H9 (cell line): Measurements from ENCODE around the gene PLEKHM1. TPM values are rescaled to one million over a fixed set of nuclear protein-coding genes. Genes with fewer than 3 reads are reported as not detected.

Experiments used
- DNase-seq: peaks from one replicate; pipeline ENCODE4 v3.0.0-alpha.2; 2017
- H2AFZ ChIP-seq: one replicate; pipeline ENCODE4 v1.6.1; 2013; ENCODE audit warnings: mild to moderate bottlenecking, low read length, control low read depth, moderate library complexity
- H2AK5ac ChIP-seq: 2 replicates; pipeline ENCODE4 v1.6.1; 2013; ENCODE audit warnings: low read length, control low read depth, mixed read lengths; ENCODE audit not compliant: insufficient read length
- H2BK120ac ChIP-seq: one replicate; pipeline ENCODE4 v1.6.1; 2013; ENCODE audit warnings: low read depth, mild to moderate bottlenecking, low read length, control low read depth, inconsistent platforms; ENCODE audit not compliant: poor library complexity, severe bottlenecking
- H2BK12ac ChIP-seq: 2 replicates; pipeline ENCODE4 v1.6.1; 2013; ENCODE audit warnings: low read length, control low read depth, mixed read lengths, low read depth; ENCODE audit not compliant: insufficient read length
- H2BK15ac ChIP-seq: 2 replicates; pipeline ENCODE4 v1.6.1; 2013; ENCODE audit warnings: low read depth, low read length, control low read depth
- H2BK20ac ChIP-seq: one replicate; pipeline ENCODE4 v1.6.1; 2013; ENCODE audit warnings: low read depth, mild to moderate bottlenecking, low read length, control low read depth, inconsistent platforms; ENCODE audit not compliant: poor library complexity, severe bottlenecking
- H2BK5ac ChIP-seq: 2 replicates; pipeline ENCODE4 v1.6.1; 2013; ENCODE audit warnings: low read length, control low read depth, mixed read lengths; ENCODE audit not compliant: insufficient read length
- H3K14ac ChIP-seq: 2 replicates; pipeline ENCODE4 v1.6.1; 2013; ENCODE audit warnings: low read length, control low read depth; ENCODE audit not compliant: insufficient read depth
- H3K18ac ChIP-seq: 2 replicates; pipeline ENCODE4 v1.6.1; 2013; ENCODE audit warnings: low read depth, mild to moderate bottlenecking, mixed read lengths, low read length, control low read depth; ENCODE audit not compliant: insufficient read length
- H3K23ac ChIP-seq: 2 replicates; pipeline ENCODE4 v1.6.1; 2013; ENCODE audit warnings: low read length, control low read depth, mixed read lengths, low read depth; ENCODE audit not compliant: insufficient read length
- H3K23me2 ChIP-seq: 2 replicates; pipeline ENCODE4 v1.6.1; 2013; ENCODE audit warnings: low read depth, mild to moderate bottlenecking, mixed read lengths, low read length, control low read depth; ENCODE audit not compliant: insufficient read length, poor library complexity, severe bottlenecking
- H3K27ac ChIP-seq: 2 replicates; pipeline ENCODE4 v1.5.1; 2013; ENCODE audit warnings: low read length, control low read depth, mixed read lengths, low read depth; ENCODE audit not compliant: insufficient read length
- H3K27me3 ChIP-seq: 2 replicates; pipeline ENCODE4 v1.6.1; 2013; ENCODE audit warnings: low read length, control low read depth, inconsistent platforms; ENCODE audit not compliant: insufficient read depth
- H3K4ac ChIP-seq: 2 replicates; pipeline ENCODE4 v1.6.1; 2013; ENCODE audit warnings: low read depth, mild to moderate bottlenecking, control low read depth, inconsistent platforms, low read length, moderate library complexity
- H3K4me1 ChIP-seq: 2 replicates; pipeline ENCODE4 v1.6.1; 2013; ENCODE audit warnings: low read length, control low read depth, inconsistent platforms; ENCODE audit not compliant: insufficient read depth
- H3K4me2 ChIP-seq: 2 replicates; pipeline ENCODE4 v1.6.1; 2013; ENCODE audit warnings: low read length, control low read depth, mixed read lengths; ENCODE audit not compliant: insufficient read length, insufficient read depth
- H3K56ac ChIP-seq: 2 replicates; pipeline ENCODE4 v1.6.1; 2013; ENCODE audit warnings: low read depth, mild to moderate bottlenecking, mixed read lengths, low read length, control low read depth; ENCODE audit not compliant: insufficient read length
- H3K79me1 ChIP-seq: 2 replicates; pipeline ENCODE4 v1.6.1; 2013; ENCODE audit warnings: low read depth, mild to moderate bottlenecking, moderate library complexity, low read length, control low read depth, inconsistent platforms; ENCODE audit not compliant: insufficient read depth, poor library complexity, severe bottlenecking
- H3K79me2 ChIP-seq: 2 replicates; pipeline ENCODE4 v1.6.1; 2013; ENCODE audit warnings: low read length, control low read depth, inconsistent platforms; ENCODE audit not compliant: insufficient read depth
- H3K9ac ChIP-seq: 2 replicates; pipeline ENCODE4 v1.6.1; 2013; ENCODE audit warnings: low read length, control low read depth, mixed read lengths; ENCODE audit not compliant: insufficient read length; ENCODE audit errors: extremely low read depth
- H3K9me3 ChIP-seq: one replicate; pipeline ENCODE4 v1.6.1; 2013; ENCODE audit warnings: low read depth, low read length, inconsistent platforms; ENCODE audit not compliant: control insufficient read depth
- H3T11ph ChIP-seq: one replicate; pipeline ENCODE4 v1.6.1; 2013; ENCODE audit warnings: mild to moderate bottlenecking, low read length, control low read depth, inconsistent platforms
- H4K20me1 ChIP-seq: one replicate; pipeline ENCODE4 v1.6.1; 2013; ENCODE audit not compliant: control insufficient read depth, insufficient read length, insufficient read depth
- H4K5ac ChIP-seq: 2 replicates; pipeline ENCODE4 v1.6.1; 2013; ENCODE audit warnings: low read depth, mild to moderate bottlenecking, mixed read lengths, low read length, control low read depth; ENCODE audit not compliant: insufficient read length
- H4K8ac ChIP-seq: replicated peaks from 2 replicates; pipeline ENCODE4 v1.6.1; 2013; ENCODE audit warnings: low read length, control low read depth, mixed read lengths, low read depth; ENCODE audit not compliant: insufficient read length
- H4K91ac ChIP-seq: 2 replicates; pipeline ENCODE4 v1.6.1; 2013; ENCODE audit warnings: low read depth, mild to moderate bottlenecking, moderate library complexity, mixed read lengths, low read length, control low read depth; ENCODE audit not compliant: insufficient read length
- H3K27ac Mint-ChIP-seq, 3 experiments: 2 replicates in 2 of 3; 3 replicates in 1 of 3; pipeline ENCODE4 v1.8.0; 2020 to 2021; ENCODE audit warnings: mixed read lengths in 3 of 3, mild to moderate bottlenecking in 1 of 3, moderate library complexity in 1 of 3
- H3K27me3 Mint-ChIP-seq: 2 replicates; pipeline ENCODE4 v1.8.0; 2021; ENCODE audit warnings: low read depth, mild to moderate bottlenecking, moderate library complexity, mixed read lengths
- H3K36me3 Mint-ChIP-seq, 3 experiments: 2 replicates in 2 of 3; 3 replicates in 1 of 3; pipeline ENCODE4 v1.8.0; 2020 to 2021; ENCODE audit warnings: low read depth in 3 of 3, mixed read lengths in 3 of 3; ENCODE audit not compliant: insufficient read depth in 1 of 3
- H3K4me1 Mint-ChIP-seq, 2 experiments: 2 replicates each; pipeline ENCODE4 v1.8.0; 2020; ENCODE audit warnings: mixed read lengths in 2 of 2
- H3K4me3 Mint-ChIP-seq, 2 experiments: 2 replicates in 1 of 2; 3 replicates in 1 of 2; pipeline ENCODE4 v1.8.0; 2020 to 2021; ENCODE audit warnings: mild to moderate bottlenecking in 2 of 2, mixed read lengths in 2 of 2, moderate library complexity in 1 of 2
- H3K9me3 Mint-ChIP-seq, 2 experiments: 2 replicates in 1 of 2; 3 replicates in 1 of 2; pipeline ENCODE4 v1.8.0; 2020; ENCODE audit warnings: mild to moderate bottlenecking in 2 of 2, mixed read lengths in 2 of 2, moderate library complexity in 1 of 2
- CTCF ChIP-seq: fragments of 200-600 bp; sonication (generic); conservative IDR thresholded peaks from 3 replicates; pipeline ENCODE4 v1.8.0; 2021; ENCODE audit warnings: antibody characterized with exemption, mild to moderate bottlenecking
- WGBS: extraction: QIAGEN DNeasy Blood & Tissue Kit; methylation state at CpG from one replicate; pipeline ENCODE4 v1.1.7; 2013; ENCODE audit warnings: missing lambda C conversion rate, low lambda C conversion rate, mixed read lengths; ENCODE audit not compliant: insufficient read length; ENCODE audit errors: extremely low coverage; 5-methylcytosine and 5-hydroxymethylcytosine counted together
- total RNA-seq: library from RNA; stranded (reverse); gene quantifications from 2 replicates; pipeline ENCODE4 v1.2.1, GENCODE V29; 2021

The PLEKHM1 gene
- total RNA-seq, 1 experiment from 2014 or later, result 20.7 TPM

- Histone ChIP-seq H2AK5ac (no peak overlapping the region), H3K27me3 (no peaks in the 10 kb centered on the region), H4K91ac (no peak overlapping the region), H2BK20ac (no peak overlapping the region), H4K20me1 (no peaks in the 10 kb centered on the region), H3K9ac (no peak overlapping the region), H3K27ac (no peak overlapping the region), H3K14ac (no peak overlapping the region; the same call in 1 of the 2 replicates), H2AFZ (no peak overlapping the region), H2BK5ac (no peak overlapping the region), H3K9me3 (no peaks in the 10 kb centered on the region), H3K79me1 (no peaks in the 10 kb centered on the region), H4K8ac (no peak overlapping the region), H3K18ac (no peak overlapping the region), H2BK15ac (no peak overlapping the region), H3T11ph (no peak overlapping the region), H2BK120ac (no peak overlapping the region), H3K23ac (no peak overlapping the region), H3K4ac (no peak overlapping the region), H2BK12ac (no peak overlapping the region), H3K4me2 (no peak overlapping the region), H3K56ac (no peak overlapping the region), H4K5ac (no peak overlapping the region), H3K23me2 (peaks cover 6% of the 10 kb centered on the region), H3K4me1 (peaks cover 3% of the 10 kb centered on the region; the same call in 1 of the 2 replicates), H3K79me2 (no peaks in the 10 kb centered on the region)
- Mint-ChIP-seq H3K36me3 (no peaks in the 10 kb centered on the region), H3K4me1 (peaks cover 37 to 44% of the 10 kb centered on the region in 2 experiments), H3K4me3 (no peak overlapping the region; a peak in 1 of 5 replicates), H3K27me3 (peaks cover 3% of the 10 kb centered on the region), H3K9me3 (no peaks in the 10 kb centered on the region), H3K27ac (no peak overlapping the region)
- DNase-seq, result no peak
- TF ChIP-seq CTCF, result no peak
- no CpG with 5 or more reads among the region's 5 CpGs for WGBS
These were observed 80.9 kb downstream of the PLEKHM1 start for GRCh38 chr17:45409659-45410076.
